ENCODE data around the gene GTF2IRD1. TPM values are rescaled to one million over a fixed set of nuclear protein-coding genes. Genes with fewer than 3 reads are reported as not detected.
A peak's percentile ranks its signal among the peaks of the same experiment; 100 is the strongest.
"Not testable (repeated sequence)": the region's sequence is repeated elsewhere in the genome, so short reads cannot be mapped to it uniquely, and the experiment has no call there.

The GTF2IRD1 gene
- total RNA-seq, 4 donors from 2014 or later, result 42.9 to 109 (median 77.0) TPM

- intact Hi-C loops (cut with DNase I; ENCODE audit: low total_unique reads) (no loop called here), in situ Hi-C loops (cut with MboI; ENCODE audit: low sequenced_read_pairs in 4 of 4) (no loop called here)
- H3K27me3 ChIP-seq, result no peaks in the 10 kb centered on the region
- no peak overlapping the region for H3K27ac ChIP-seq
- H3K4me3 ChIP-seq, result no peak overlapping the region
- H3K9me3 ChIP-seq, result no peaks in the 10 kb centered on the region
- DNase-seq (no peak), ATAC-seq (peak in 1 of 2 donors; percentile 27)
- peak in 1 of 5 experiments; percentile 9 for TF ChIP-seq CTCF (IDR thresholded peaks at IDR 0.05 in 4 of 5, conservative IDR thresholded peaks at IDR 0.05 in 1 of 5)
- TF ChIP-seq POLR2A (IDR thresholded peaks at IDR 0.05), result no peak
- H3K36me3 ChIP-seq, result no peaks in the 10 kb centered on the region
- H3K4me1 ChIP-seq, result peaks cover 14 to 15% of the 10 kb centered on the region in 2 donors
Measured at GRCh38 chr7:74625446-74625845, 171.7 kb downstream of the GTF2IRD1 start.

- ATAC-seq (peak; percentile 59 to 84), DNase-seq (peak in 1 of 2 donors; percentile 77)
- Histone ChIP-seq H3K4me3 (peak overlapping the region in 1 of 4 donors; percentile 4), H3K4me1 (peaks cover 21% of the 10 kb centered on the region in 2 donors), H3K9me3 (no peaks in the 10 kb centered on the region), H3K27me3 (no peaks in the 10 kb centered on the region), H3K36me3 (no peaks in the 10 kb centered on the region), H3K27ac (peak overlapping the region; percentile 63 to 77 (median 74))
- intact Hi-C loops (cut with DNase I; ENCODE audit: low total_unique reads), result no loop called here
- TF ChIP-seq CTCF (IDR thresholded peaks at IDR 0.05 in 4 of 5, conservative IDR thresholded peaks at IDR 0.05 in 1 of 5) (no peak), POLR2A (IDR thresholded peaks at IDR 0.05) (no peak)
- in situ Hi-C loops (cut with MboI; ENCODE audit: low sequenced_read_pairs in 4 of 4), result no loop called here
Measured at GRCh38 chr7:74627661-74628411, 174.1 kb downstream of the GTF2IRD1 start.

- no peak for DNase-seq
- no peak for ATAC-seq
- H3K4me3 ChIP-seq, result no peak overlapping the region
- no peaks in the 10 kb centered on the region for H3K27me3 ChIP-seq
- peaks cover 35 to 36% of the 10 kb centered on the region in 2 donors for H3K4me1 ChIP-seq
- H3K27ac ChIP-seq, result peak overlapping the region in 3 of 4 donors; percentile 42 to 89 (median 74)
- no peaks in the 10 kb centered on the region for H3K9me3 ChIP-seq
- no peak for TF ChIP-seq POLR2A (IDR thresholded peaks at IDR 0.05)
- in situ Hi-C loops (cut with MboI; ENCODE audit: low sequenced_read_pairs in 4 of 4) (no loop called here), intact Hi-C loops (cut with DNase I; ENCODE audit: low total_unique reads) (no loop called here)
- no peaks in the 10 kb centered on the region for H3K36me3 ChIP-seq
Measured at GRCh38 chr7:74632505-74632904, 178.8 kb downstream of the GTF2IRD1 start.

DNA sequence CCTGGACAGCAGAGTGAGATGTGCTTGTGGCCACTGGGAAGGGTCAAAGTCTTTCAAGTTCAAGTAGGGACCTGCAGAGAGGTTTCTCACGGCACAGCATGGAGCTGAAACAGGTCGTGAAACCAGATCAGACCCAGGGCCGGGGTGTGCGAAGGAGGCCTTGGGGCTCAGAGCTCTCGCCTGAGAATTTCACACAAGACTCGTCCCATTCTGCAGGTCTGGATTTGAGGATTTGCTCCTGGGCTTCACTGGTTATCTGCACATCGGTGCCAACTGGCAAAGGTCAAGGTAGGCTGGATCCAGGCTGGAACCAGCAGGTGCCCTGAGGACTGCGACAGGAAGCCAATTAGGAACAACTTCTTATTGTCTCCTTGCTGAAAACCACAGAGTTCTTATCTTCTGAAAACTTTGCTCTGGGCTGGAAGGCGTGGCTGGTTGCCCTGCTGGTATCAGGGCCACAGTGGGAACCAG lies 179.8 kb downstream of the GTF2IRD1 start:
- Histone ChIP-seq H3K27me3 (no peaks in the 10 kb centered on the region), H3K4me3 (no peak overlapping the region), H3K27ac (peak overlapping the region; percentile 30 to 89 (median 39)), H3K9me3 (no peaks in the 10 kb centered on the region), H3K36me3 (no peaks in the 10 kb centered on the region), H3K4me1 (peaks cover 25 to 26% of the 10 kb centered on the region in 2 donors)
- ATAC-seq (no peak), DNase-seq (no peak)
- intact Hi-C loops (cut with DNase I; ENCODE audit: low total_unique reads), result no loop called here
- in situ Hi-C loops (cut with MboI; ENCODE audit: low sequenced_read_pairs in 4 of 4), result no loop called here
- TF ChIP-seq CTCF (IDR thresholded peaks at IDR 0.05 in 4 of 5, conservative IDR thresholded peaks at IDR 0.05 in 1 of 5), result no peak
- TF ChIP-seq POLR2A (IDR thresholded peaks at IDR 0.05), result no peak

- Histone ChIP-seq H3K27me3 (no peaks in the 10 kb centered on the region), H3K36me3 (no peaks in the 10 kb centered on the region), H3K9me3 (no peaks in the 10 kb centered on the region), H3K4me3 (no peak overlapping the region), H3K27ac (peak overlapping the region; percentile 49 to 94 (median 90)), H3K4me1 (peaks cover 17% of the 10 kb centered on the region in 2 donors)
- no peak for ATAC-seq
- no peak for DNase-seq
- TF ChIP-seq CTCF (IDR thresholded peaks at IDR 0.05 in 4 of 5, conservative IDR thresholded peaks at IDR 0.05 in 1 of 5) (no peak), POLR2A (IDR thresholded peaks at IDR 0.05) (no peak)
- in situ Hi-C loops (cut with MboI; ENCODE audit: low sequenced_read_pairs in 4 of 4), result no loop called here
- intact Hi-C loops (cut with DNase I; ENCODE audit: low total_unique reads), result no loop called here
Measured at GRCh38 chr7:74637745-74638144, 184.0 kb downstream of the GTF2IRD1 start.

GRCh38 chr7:74650055-74650454 lies 196.3 kb downstream of the GTF2IRD1 start:
- not testable (repeated sequence) for H3K9me3 ChIP-seq, DNase-seq, H3K4me1 ChIP-seq, H3K36me3 ChIP-seq, H3K27me3 ChIP-seq
- Histone ChIP-seq H3K27ac (peak overlapping the region in 3 of 4 donors; percentile 62 to 74 (median 62)), H3K4me3 (peak overlapping the region; percentile 1 to 52 (median 30))
- intact Hi-C loops (cut with DNase I; ENCODE audit: low total_unique reads) (loop anchor here (10.0 kb wide), 1 partner anchor 95 kb away; no protein-coding TSS in a partner anchor), in situ Hi-C loops (cut with MboI; ENCODE audit: low sequenced_read_pairs in 4 of 4) (loop anchor here in 1 of 4 donors (25.0 kb wide), 1 partner anchor 463 kb away; no protein-coding TSS in a partner anchor)
- peak; percentile 37 to 68 for ATAC-seq

GRCh38 chr7:74650493-74651132 lies 196.9 kb downstream of the GTF2IRD1 start:
- not testable (repeated sequence) for ATAC-seq
- peak overlapping the region in 3 of 4 donors; percentile 5 to 74 (median 62) for H3K27ac ChIP-seq

More at GRCh38 chr7:74650493-74651132, 196.9 kb downstream of the GTF2IRD1 start:
- H3K9me3 ChIP-seq, DNase-seq, H3K4me1 ChIP-seq, H3K27me3 ChIP-seq, H3K36me3 ChIP-seq: not testable (repeated sequence)
- intact Hi-C loops (cut with DNase I; ENCODE audit: low total_unique reads) (loop anchor here (10.0 kb wide), 1 partner anchor 96 kb away; no protein-coding TSS in a partner anchor), in situ Hi-C loops (cut with MboI; ENCODE audit: low sequenced_read_pairs in 4 of 4) (loop anchor here in 1 of 4 donors (25.0 kb wide), 1 partner anchor 463 kb away; no protein-coding TSS in a partner anchor)
- H3K4me3 ChIP-seq, result peak overlapping the region in 1 of 4 donors; percentile 38

All from gastrocnemius medialis (tissue), 4 donors.